ENCODE data around the gene EXOC3L1.

GRCh38 chr16:67148221-67148620 is 41.7 kb downstream of the EXOC3L1 start:
- TF ChIP-seq CTCF (conservative IDR thresholded peaks at IDR 0.05; ENCODE audit: low read length) (no peak), EZH2phosphoT487 (IDR thresholded peaks at IDR 0.05; ENCODE audit: borderline replicate concordance, low read depth, low read length) (no peak)

Data from OCI-LY7 (cell line).